Measurements from ENCODE around the gene RAB35. TPM values are rescaled to one million over a fixed set of nuclear protein-coding genes. Genes with fewer than 3 reads are reported as not detected.

Gene RAB35
- 89.2 and 94.2 TPM in 2 replicates for total RNA-seq

- peaks cover 71% of the 10 kb centered on the region for H3K4me1 Mint-ChIP-seq (ENCODE audit: low read depth)
- intact Hi-C loops (cut with micrococcal nuclease), result loop anchor here (1.0 to 10.0 kb wide), 3 partner anchors 85 to 318 kb away; partner anchors contain the start of genes COX6A1 and RPLP0
- H3K27me3 Mint-ChIP-seq (ENCODE audit: insufficient read depth), result no peaks in the 10 kb centered on the region
- H3K9me3 Mint-ChIP-seq, result no peaks in the 10 kb centered on the region
- H3K4me3 Mint-ChIP-seq, result peak within 1 kb of the TSS; percentile 99
- H3K36me3 Mint-ChIP-seq (ENCODE audit: low read depth), result peaks cover 34% of the 10 kb centered on the region
- DNase-seq (ENCODE audit: low spot score), result no peak
- H3K27ac Mint-ChIP-seq, result peak within 1 kb of the TSS; percentile 94
These were observed at the start of gene RAB35 for GRCh38 chr12:120116441-120116791. RAB35 (minus strand) TSS chr12:120116753; CDS start chr12:120116650, 103 bp downstream.

- no peaks in the 10 kb centered on the region for H3K4me1 Mint-ChIP-seq (ENCODE audit: low read depth)
- H3K36me3 Mint-ChIP-seq (ENCODE audit: low read depth), result peaks cover 35% of the 10 kb centered on the region
- no peak overlapping the region for H3K4me3 Mint-ChIP-seq
These were observed 47.7 kb upstream of the RAB35 start for GRCh38 chr12:120164293-120164692.

GRCh38 chr12:120162763-120163162 lies 46.2 kb upstream of the RAB35 start:
- H3K27me3 Mint-ChIP-seq (ENCODE audit: insufficient read depth), result no peaks in the 10 kb centered on the region
- no peaks in the 10 kb centered on the region for H3K9me3 Mint-ChIP-seq
- intact Hi-C loops (cut with micrococcal nuclease), result no loop called here
- no peak for DNase-seq (ENCODE audit: low spot score)
- H3K36me3 Mint-ChIP-seq (ENCODE audit: low read depth), result peaks cover 33% of the 10 kb centered on the region
- no peaks in the 10 kb centered on the region for H3K4me1 Mint-ChIP-seq (ENCODE audit: low read depth)
- H3K4me3 Mint-ChIP-seq, result no peak overlapping the region
- H3K27ac Mint-ChIP-seq, result no peak overlapping the region

More at GRCh38 chr12:120164293-120164692, 47.7 kb upstream of the RAB35 start:
- Mint-ChIP-seq H3K27me3 (ENCODE audit: insufficient read depth) (no peaks in the 10 kb centered on the region), H3K27ac (no peak overlapping the region), H3K9me3 (no peaks in the 10 kb centered on the region)
- DNase-seq (ENCODE audit: low spot score), result no peak
- intact Hi-C loops (cut with micrococcal nuclease), result no loop called here

GRCh38 chr12:120161852-120162251 lies 45.3 kb upstream of the RAB35 start:
- no peak for DNase-seq (ENCODE audit: low spot score)
- H3K4me3 Mint-ChIP-seq, result no peak overlapping the region
- H3K27ac Mint-ChIP-seq, result no peak overlapping the region
- peaks cover 7% of the 10 kb centered on the region for H3K4me1 Mint-ChIP-seq (ENCODE audit: low read depth)
- intact Hi-C loops (cut with micrococcal nuclease), result no loop called here
- H3K9me3 Mint-ChIP-seq, result no peaks in the 10 kb centered on the region
- H3K27me3 Mint-ChIP-seq (ENCODE audit: insufficient read depth), result no peaks in the 10 kb centered on the region
- peaks cover 41% of the 10 kb centered on the region for H3K36me3 Mint-ChIP-seq (ENCODE audit: low read depth)

- no peak for DNase-seq (ENCODE audit: low spot score)
- H3K27me3 Mint-ChIP-seq (ENCODE audit: insufficient read depth), result no peaks in the 10 kb centered on the region
- H3K36me3 Mint-ChIP-seq (ENCODE audit: low read depth), result peaks cover 52% of the 10 kb centered on the region
- no peaks in the 10 kb centered on the region for H3K9me3 Mint-ChIP-seq
- no peak overlapping the region for H3K27ac Mint-ChIP-seq
- H3K4me3 Mint-ChIP-seq, result no peak overlapping the region
- peaks cover 8% of the 10 kb centered on the region for H3K4me1 Mint-ChIP-seq (ENCODE audit: low read depth)
- intact Hi-C loops (cut with micrococcal nuclease), result no loop called here
These were observed 43.1 kb upstream of the RAB35 start for GRCh38 chr12:120159509-120160237.

- H3K9me3 Mint-ChIP-seq, result no peaks in the 10 kb centered on the region
- peaks cover 58% of the 10 kb centered on the region for H3K36me3 Mint-ChIP-seq (ENCODE audit: low read depth)
- H3K4me1 Mint-ChIP-seq (ENCODE audit: low read depth), result peaks cover 8% of the 10 kb centered on the region
- intact Hi-C loops (cut with micrococcal nuclease), result no loop called here
- no peak for DNase-seq (ENCODE audit: low spot score)
- H3K27ac Mint-ChIP-seq, result no peak overlapping the region
- H3K4me3 Mint-ChIP-seq, result no peak overlapping the region
- H3K27me3 Mint-ChIP-seq (ENCODE audit: insufficient read depth), result no peaks in the 10 kb centered on the region
These were observed 41.8 kb upstream of the RAB35 start for GRCh38 chr12:120158351-120158750.

GRCh38 chr12:120157678-120158077 lies 41.1 kb upstream of the RAB35 start:
- Mint-ChIP-seq H3K36me3 (ENCODE audit: low read depth) (peaks cover 58% of the 10 kb centered on the region), H3K27ac (no peak overlapping the region), H3K4me3 (no peak overlapping the region), H3K9me3 (no peaks in the 10 kb centered on the region), H3K27me3 (ENCODE audit: insufficient read depth) (no peaks in the 10 kb centered on the region), H3K4me1 (ENCODE audit: low read depth) (peaks cover 8% of the 10 kb centered on the region)
- intact Hi-C loops (cut with micrococcal nuclease), result no loop called here
- no peak for DNase-seq (ENCODE audit: low spot score)

GRCh38 chr12:120156315-120157259 lies 40.0 kb upstream of the RAB35 start:
- no peak overlapping the region for H3K27ac Mint-ChIP-seq
- no peak overlapping the region for H3K4me3 Mint-ChIP-seq
- H3K36me3 Mint-ChIP-seq (ENCODE audit: low read depth), result peaks cover 52% of the 10 kb centered on the region

GRCh38 chr12:120155072-120155471 lies 38.5 kb upstream of the RAB35 start:
- Mint-ChIP-seq H3K9me3 (no peaks in the 10 kb centered on the region), H3K27ac (no peak overlapping the region), H3K4me1 (ENCODE audit: low read depth) (peaks cover 8% of the 10 kb centered on the region), H3K27me3 (ENCODE audit: insufficient read depth) (no peaks in the 10 kb centered on the region), H3K4me3 (no peak overlapping the region), H3K36me3 (ENCODE audit: low read depth) (peaks cover 39% of the 10 kb centered on the region)
- DNase-seq (ENCODE audit: low spot score), result no peak
- intact Hi-C loops (cut with micrococcal nuclease), result no loop called here

More at GRCh38 chr12:120156315-120157259, 40.0 kb upstream of the RAB35 start:
- intact Hi-C loops (cut with micrococcal nuclease), result no loop called here
- Mint-ChIP-seq H3K4me1 (ENCODE audit: low read depth) (peaks cover 8% of the 10 kb centered on the region), H3K27me3 (ENCODE audit: insufficient read depth) (no peaks in the 10 kb centered on the region), H3K9me3 (no peaks in the 10 kb centered on the region)
- DNase-seq (ENCODE audit: low spot score), result no peak

- H3K4me3 Mint-ChIP-seq, result no peak overlapping the region
- no peaks in the 10 kb centered on the region for H3K9me3 Mint-ChIP-seq
- H3K27me3 Mint-ChIP-seq (ENCODE audit: insufficient read depth), result no peaks in the 10 kb centered on the region
- DNase-seq (ENCODE audit: low spot score), result no peak
- intact Hi-C loops (cut with micrococcal nuclease), result no loop called here
- peaks cover 22% of the 10 kb centered on the region for H3K36me3 Mint-ChIP-seq (ENCODE audit: low read depth)
- H3K4me1 Mint-ChIP-seq (ENCODE audit: low read depth), result no peaks in the 10 kb centered on the region
- no peak overlapping the region for H3K27ac Mint-ChIP-seq
These were observed 34.5 kb upstream of the RAB35 start for GRCh38 chr12:120150919-120151525.

- Mint-ChIP-seq H3K9me3 (no peaks in the 10 kb centered on the region), H3K4me3 (no peak overlapping the region), H3K36me3 (ENCODE audit: low read depth) (peaks cover 21% of the 10 kb centered on the region), H3K27ac (no peak overlapping the region), H3K27me3 (ENCODE audit: insufficient read depth) (no peaks in the 10 kb centered on the region), H3K4me1 (ENCODE audit: low read depth) (no peaks in the 10 kb centered on the region)
- no peak for DNase-seq (ENCODE audit: low spot score)
- intact Hi-C loops (cut with micrococcal nuclease), result no loop called here
These were observed 31.5 kb upstream of the RAB35 start for GRCh38 chr12:120148011-120148410.

- Mint-ChIP-seq H3K9me3 (no peaks in the 10 kb centered on the region), H3K27me3 (ENCODE audit: insufficient read depth) (no peaks in the 10 kb centered on the region), H3K27ac (no peak overlapping the region), H3K36me3 (ENCODE audit: low read depth) (peaks cover 45% of the 10 kb centered on the region), H3K4me3 (no peak overlapping the region), H3K4me1 (ENCODE audit: low read depth) (no peaks in the 10 kb centered on the region)
- DNase-seq (ENCODE audit: low spot score), result no peak
- intact Hi-C loops (cut with micrococcal nuclease), result no loop called here
These were observed 28.6 kb upstream of the RAB35 start for GRCh38 chr12:120145164-120145563.

GRCh38 chr12:120144215-120144614 lies 27.7 kb upstream of the RAB35 start:
- DNase-seq (ENCODE audit: low spot score), result no peak
- intact Hi-C loops (cut with micrococcal nuclease), result no loop called here
- H3K27ac Mint-ChIP-seq, result no peak overlapping the region
- no peaks in the 10 kb centered on the region for H3K9me3 Mint-ChIP-seq
- no peaks in the 10 kb centered on the region for H3K4me1 Mint-ChIP-seq (ENCODE audit: low read depth)
- peaks cover 50% of the 10 kb centered on the region for H3K36me3 Mint-ChIP-seq (ENCODE audit: low read depth)
- H3K4me3 Mint-ChIP-seq, result no peak overlapping the region
- H3K27me3 Mint-ChIP-seq (ENCODE audit: insufficient read depth), result no peaks in the 10 kb centered on the region

Measured in activated T-helper 1 cell treated with anti-CD3 and anti-CD28 coated beads, Interleukin-12 subunit alpha, Interleukin-12 subunit beta, Interleukin-2, Interleukin-4 antibody, amounts not matched to agents 30 ng/mL and 10 ng/mL and 1 ng/mL, durations not matched to agents 14 hours and 24 hours and 36 hours (primary cell).